Astrocyte (in vitro differentiated cells and primary cell): Measurements from ENCODE around the gene FECH. TPM values are rescaled to one million over a fixed set of nuclear protein-coding genes. Genes with fewer than 3 reads are reported as not detected.

Source experiments
- DNase-seq: peaks from one replicate; pipeline ENCODE4 v3.0.0-alpha.2; 2010; ENCODE audit warnings: low read depth
- FAIRE-seq: peaks from 2 replicates; lab custom pipeline; 2011; peaks lifted over from hg19 to GRCh38; lab: Jason Lieb, UNC
- H2AFZ ChIP-seq: 2 replicates; pipeline ENCODE4 v1.6.0; 2012; ENCODE audit warnings: low read depth, low read length, inconsistent platforms
- H3K27ac ChIP-seq: 2 replicates; pipeline ENCODE4 v1.5.1; 2011; ENCODE audit warnings: low read depth, low read length, inconsistent platforms
- H3K27me3 ChIP-seq: 2 replicates; pipeline ENCODE4 v1.6.0; 2011; ENCODE audit warnings: low read length, inconsistent platforms; ENCODE audit not compliant: insufficient read depth
- H3K36me3 ChIP-seq: 2 replicates; pipeline ENCODE4 v1.5.1; 2011; ENCODE audit warnings: low read length, inconsistent platforms; ENCODE audit not compliant: insufficient read depth
- H3K4me1 ChIP-seq: 2 replicates; pipeline ENCODE4 v1.5.1; 2011; ENCODE audit warnings: low read length, inconsistent platforms; ENCODE audit not compliant: insufficient read depth
- H3K4me2 ChIP-seq: 2 replicates; pipeline ENCODE4 v1.6.0; 2012; ENCODE audit warnings: low read length, inconsistent platforms
- H3K4me3 ChIP-seq: 2 replicates; pipeline ENCODE4 v1.5.1; 2011; ENCODE audit warnings: low read depth, mild to moderate bottlenecking, low read length, inconsistent platforms; ENCODE audit not compliant: insufficient read depth
- H3K79me2 ChIP-seq: 2 replicates; pipeline ENCODE4 v1.6.0; 2012; ENCODE audit warnings: mild to moderate bottlenecking, low read length, inconsistent platforms; ENCODE audit not compliant: insufficient read depth
- H3K9ac ChIP-seq: 2 replicates; pipeline ENCODE4 v1.6.0; 2012; ENCODE audit warnings: mild to moderate bottlenecking, low read length, inconsistent platforms
- H3K9me3 ChIP-seq: 2 replicates; pipeline ENCODE4 v1.5.1; 2012; ENCODE audit warnings: low read depth, mild to moderate bottlenecking, low read length, inconsistent platforms; ENCODE audit not compliant: insufficient read depth
- H4K20me1 ChIP-seq: 2 replicates; pipeline ENCODE4 v1.6.0; 2012; ENCODE audit warnings: low read length, inconsistent platforms; ENCODE audit not compliant: insufficient read depth
- H3K27ac Mint-ChIP-seq: one replicate; pipeline ENCODE4 v1.8.0; 2021; ENCODE audit warnings: mild to moderate bottlenecking, mixed read lengths; ENCODE audit not compliant: unreplicated experiment
- H3K27me3 Mint-ChIP-seq: one replicate; pipeline ENCODE4 v1.8.0; 2021; ENCODE audit warnings: low read depth, mixed read lengths; ENCODE audit not compliant: unreplicated experiment
- H3K36me3 Mint-ChIP-seq: one replicate; pipeline ENCODE4 v1.8.0; 2021; ENCODE audit warnings: low read depth, mixed read lengths; ENCODE audit not compliant: unreplicated experiment
- H3K4me1 Mint-ChIP-seq: one replicate; pipeline ENCODE4 v1.8.0; 2021; ENCODE audit warnings: low read depth, mixed read lengths; ENCODE audit not compliant: unreplicated experiment
- H3K4me3 Mint-ChIP-seq: one replicate; pipeline ENCODE4 v1.8.0; 2021; ENCODE audit warnings: mild to moderate bottlenecking, moderate library complexity, mixed read lengths; ENCODE audit not compliant: unreplicated experiment
- H3K9me3 Mint-ChIP-seq: one replicate; pipeline ENCODE4 v1.8.0; 2021; ENCODE audit warnings: mild to moderate bottlenecking, mixed read lengths; ENCODE audit not compliant: unreplicated experiment
- CTCF ChIP-seq: IDR thresholded peaks from 2 replicates; pipeline ENCODE4 v1.5.1; 2011; ENCODE audit warnings: low read depth, mild to moderate bottlenecking, inconsistent platforms, low read length, moderate library complexity; ENCODE audit not compliant: insufficient read depth
- EZH2 ChIP-seq: IDR thresholded peaks from 2 replicates; pipeline ENCODE4 v1.6.1; 2012; ENCODE audit warnings: mild to moderate bottlenecking, low read length, inconsistent platforms; ENCODE audit not compliant: insufficient read depth
- total RNA-seq: library from RNA; stranded (reverse); gene quantifications from 2 replicates; pipeline ENCODE4 v1.2.1, GENCODE V29; 2021

Gene FECH
- total RNA-seq, 1 donor from 2014 or later = 25.1 TPM

- DNase-seq (peak; percentile 47), FAIRE-seq (no peak)
- no peaks in the 10 kb centered on the region for H3K9me3 ChIP-seq
- H3K9me3 Mint-ChIP-seq = no peaks in the 10 kb centered on the region
- peak overlapping the region; percentile 88 for H3K9ac ChIP-seq
- no peaks in the 10 kb centered on the region for H3K27me3 ChIP-seq
- peak overlapping the region; percentile 87 for H3K4me2 ChIP-seq
- peak overlapping the region; percentile 75 for H3K4me3 ChIP-seq
- H3K36me3 Mint-ChIP-seq = peaks cover 4% of the 10 kb centered on the region
- peaks cover 6% of the 10 kb centered on the region for H3K4me1 Mint-ChIP-seq
- peak overlapping the region; percentile 88 for H3K4me3 Mint-ChIP-seq
- H2AFZ ChIP-seq = peak overlapping the region; percentile 91
- peaks cover 9% of the 10 kb centered on the region for H3K4me1 ChIP-seq
- H3K36me3 ChIP-seq = peaks cover 3% of the 10 kb centered on the region
- no peaks in the 10 kb centered on the region for H3K27me3 Mint-ChIP-seq
- no peak overlapping the region for H3K27ac Mint-ChIP-seq
- no peaks in the 10 kb centered on the region for H4K20me1 ChIP-seq
- TF ChIP-seq CTCF (no peak), EZH2 (no peak)
- no peaks in the 10 kb centered on the region for H3K79me2 ChIP-seq
- H3K27ac ChIP-seq = no peak overlapping the region
Measured at GRCh38 chr18:57585421-57585820, 1.1 kb downstream of the FECH start.

DNA sequence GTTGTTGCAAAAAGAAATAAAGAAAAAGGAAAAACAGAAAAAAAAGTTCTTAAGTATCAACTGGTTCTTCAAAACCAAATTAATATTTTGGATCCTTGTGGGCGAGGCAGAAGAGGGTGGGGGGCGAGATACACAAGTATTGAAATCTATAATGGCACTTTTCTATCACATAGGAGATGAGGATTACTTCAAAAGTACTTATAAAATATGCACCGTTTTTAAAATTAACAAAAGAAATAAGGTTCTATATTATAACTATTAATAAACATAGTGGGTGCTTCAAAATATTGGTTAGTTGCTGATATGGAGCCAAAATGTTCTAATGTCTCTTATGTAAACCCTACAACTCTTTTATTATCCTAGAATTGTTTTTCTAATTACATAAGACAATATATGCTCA, 2.1 kb downstream of the FECH start:
- Histone ChIP-seq H3K4me1 (peaks cover 9% of the 10 kb centered on the region), H3K4me3 (no peak overlapping the region), H3K27me3 (no peaks in the 10 kb centered on the region), H4K20me1 (no peaks in the 10 kb centered on the region), H3K4me2 (no peak overlapping the region), H2AFZ (no peak overlapping the region), H3K27ac (no peak overlapping the region), H3K9me3 (no peaks in the 10 kb centered on the region), H3K36me3 (peaks cover 8% of the 10 kb centered on the region), H3K79me2 (no peaks in the 10 kb centered on the region), H3K9ac (no peak overlapping the region)
- TF ChIP-seq EZH2 (no peak), CTCF (no peak)
- Mint-ChIP-seq H3K27ac (no peak overlapping the region), H3K27me3 (no peaks in the 10 kb centered on the region), H3K4me1 (peaks cover 6% of the 10 kb centered on the region), H3K9me3 (no peaks in the 10 kb centered on the region), H3K36me3 (peaks cover 8% of the 10 kb centered on the region), H3K4me3 (peak overlapping the region; percentile 88)
- FAIRE-seq = no peak
- no peak for DNase-seq

GRCh38 chr18:57583297-57583835, 3.1 kb downstream of the FECH start:
- H3K36me3 Mint-ChIP-seq = peaks cover 11% of the 10 kb centered on the region
- FAIRE-seq = no peak
- no peak overlapping the region for H3K4me3 Mint-ChIP-seq

More at GRCh38 chr18:57583297-57583835, 3.1 kb downstream of the FECH start:
- Histone ChIP-seq H3K36me3 (peaks cover 10% of the 10 kb centered on the region), H3K27me3 (no peaks in the 10 kb centered on the region), H3K9ac (no peak overlapping the region), H3K9me3 (no peaks in the 10 kb centered on the region), H2AFZ (no peak overlapping the region), H3K79me2 (no peaks in the 10 kb centered on the region), H3K4me3 (no peak overlapping the region), H4K20me1 (no peaks in the 10 kb centered on the region), H3K27ac (no peak overlapping the region), H3K4me2 (no peak overlapping the region), H3K4me1 (peaks cover 9% of the 10 kb centered on the region)
- H3K27ac Mint-ChIP-seq = no peak overlapping the region
- no peak for DNase-seq
- H3K9me3 Mint-ChIP-seq = no peaks in the 10 kb centered on the region
- no peaks in the 10 kb centered on the region for H3K27me3 Mint-ChIP-seq
- TF ChIP-seq CTCF (no peak), EZH2 (no peak)
- peaks cover 6% of the 10 kb centered on the region for H3K4me1 Mint-ChIP-seq
